ENCODE data around the gene FOSB.

GRCh38 chr19:45512881-45513483, 45.2 kb downstream of the FOSB start:
- TF ChIP-seq CTCF (conservative IDR thresholded peaks at IDR 0.05; ENCODE audit: low read depth, low read length) (no peak), EZH2 (IDR thresholded peaks at IDR 0.05; ENCODE audit: borderline replicate concordance, low read depth, low read length, poor library complexity, severe bottlenecking) (no peak)

All from A673 (cell line).